Brain microvascular endothelial cell (primary cell): ENCODE results near the gene ZC3H6.

Experiments
- DNase-seq: peaks from one replicate; pipeline ENCODE4 v3.0.0-alpha.2; 2020
- H3K27ac ChIP-seq: fragments of 250-450 bp; sonication (Bioruptor Pico); 2 replicates; pipeline ENCODE4 v1.5.1; 2020; ENCODE audit warnings: mild to moderate bottlenecking, moderate library complexity
- H3K27me3 ChIP-seq: fragments of 250-450 bp; sonication (Bioruptor Pico); replicated peaks from 2 replicates; pipeline ENCODE4 v1.5.1; 2020; ENCODE audit warnings: mild to moderate bottlenecking
- H3K36me3 ChIP-seq: fragments of 250-450 bp; sonication (Bioruptor Pico); replicated peaks from 2 replicates; pipeline ENCODE4 v1.5.1; 2020; ENCODE audit warnings: mild to moderate bottlenecking
- H3K4me3 ChIP-seq: 2 replicates; pipeline ENCODE4 v1.5.1; 2011; ENCODE audit warnings: low read depth, mild to moderate bottlenecking, control low read depth, low read length, moderate library complexity
- CTCF ChIP-seq: IDR thresholded peaks from 2 replicates; pipeline ENCODE4 v1.5.1; 2011; ENCODE audit warnings: low read depth, mild to moderate bottlenecking, moderate library complexity, low read length, control low read depth, inconsistent platforms; ENCODE audit errors: missing control alignments
- in situ Hi-C: cut with HindIII; loops from 2 replicates; pipeline ENCODE4 v1.10.0; 2017; ENCODE audit warnings: low sequenced_read_pairs, low pct_ligation_motif_present

ZC3H6 gene

GRCh38 chr2:112317303-112318158 lies 42.1 kb downstream of the ZC3H6 start:
- Histone ChIP-seq H3K4me3 (no peak overlapping the region), H3K27ac (peak overlapping the region; percentile 56), H3K36me3 (no peaks in the 10 kb centered on the region), H3K27me3 (no peaks in the 10 kb centered on the region)
- DNase-seq, result no peak
- TF ChIP-seq CTCF, result no peak
- in situ Hi-C loops, result no loop called here

DNA sequence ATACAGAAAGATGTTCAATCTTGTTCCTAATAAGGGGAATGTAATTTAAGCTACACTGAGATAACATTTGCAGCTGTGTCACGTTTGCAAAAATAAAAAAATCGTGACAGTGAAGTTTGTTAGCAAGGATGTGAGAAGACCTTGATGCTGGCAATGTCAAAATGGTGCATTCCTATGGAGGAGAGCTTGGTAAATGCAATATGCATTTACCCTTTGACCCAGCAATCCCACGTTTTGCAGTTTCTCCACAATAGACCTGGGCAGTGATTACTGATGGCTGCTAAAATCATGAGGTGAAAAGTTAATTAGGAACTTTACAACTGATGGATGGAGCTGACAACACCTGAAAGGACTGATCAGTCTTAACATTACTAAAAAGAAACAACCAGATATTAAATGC lies 43.1 kb downstream of the ZC3H6 start:
- no peak for TF ChIP-seq CTCF
- H3K27ac ChIP-seq, result no peak overlapping the region
- in situ Hi-C loops, result no loop called here

DNA sequence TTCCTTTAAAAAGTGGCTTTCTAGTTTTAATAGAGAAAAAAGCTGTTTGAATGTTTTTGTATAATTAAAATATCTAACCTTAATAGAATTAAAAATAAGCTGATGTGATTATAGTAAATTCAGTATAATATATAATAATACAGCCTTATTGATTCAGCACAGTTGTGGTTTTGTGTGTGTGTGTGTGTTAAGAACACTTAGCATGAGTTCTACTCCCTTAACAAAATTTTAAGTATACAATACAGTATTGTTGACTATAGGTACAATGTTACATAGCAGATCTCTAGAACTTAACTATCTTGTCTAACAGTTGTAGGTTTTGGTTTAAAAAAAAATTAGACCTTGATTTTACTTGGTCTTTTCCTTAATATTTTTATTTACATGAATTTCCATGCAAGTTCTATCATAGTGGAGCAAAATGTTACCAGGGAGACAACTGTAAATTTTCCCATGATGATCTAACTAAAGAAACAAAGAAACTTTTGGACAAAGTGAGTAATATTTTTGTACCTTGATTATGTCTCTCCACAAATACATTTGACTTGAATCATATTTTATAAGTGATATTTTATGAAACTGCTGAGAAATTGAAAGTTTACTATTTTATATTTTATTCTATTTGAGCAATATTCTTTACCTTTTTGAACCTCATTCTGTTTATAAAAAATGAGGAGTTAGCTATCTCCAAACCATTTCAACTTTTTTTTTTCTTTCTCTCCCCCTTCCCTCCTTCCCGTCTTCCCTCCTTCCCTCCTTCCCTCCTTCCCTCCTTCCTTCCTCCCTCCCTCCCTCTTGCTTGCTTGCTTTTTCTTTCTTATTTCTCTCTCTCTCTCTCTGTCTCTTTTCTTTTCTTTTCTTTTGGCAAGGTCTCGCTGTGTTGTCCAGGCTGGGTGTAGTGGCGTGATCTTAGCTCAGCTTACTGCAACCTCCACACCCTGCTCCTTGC lies 46.3 kb downstream of the ZC3H6 start:
- TF ChIP-seq CTCF, result no peak
- Histone ChIP-seq H3K4me3 (no peak overlapping the region), H3K27ac (peak overlapping the region; percentile 76), H3K36me3 (no peaks in the 10 kb centered on the region), H3K27me3 (no peaks in the 10 kb centered on the region)
- in situ Hi-C loops, result no loop called here
- no peak for DNase-seq

More for the DNA sequence above, 43.1 kb downstream of the ZC3H6 start:
- no peaks in the 10 kb centered on the region for H3K36me3 ChIP-seq
- DNase-seq, result no peak
- H3K27me3 ChIP-seq, result no peaks in the 10 kb centered on the region
- H3K4me3 ChIP-seq, result no peak overlapping the region

GRCh38 chr2:112322919-112323318 lies 47.5 kb downstream of the ZC3H6 start:
- no peak for DNase-seq
- H3K4me3 ChIP-seq, result no peak overlapping the region
- TF ChIP-seq CTCF, result no peak
- no peak overlapping the region for H3K27ac ChIP-seq
- no peaks in the 10 kb centered on the region for H3K27me3 ChIP-seq
- no peaks in the 10 kb centered on the region for H3K36me3 ChIP-seq
- in situ Hi-C loops, result no loop called here

DNA sequence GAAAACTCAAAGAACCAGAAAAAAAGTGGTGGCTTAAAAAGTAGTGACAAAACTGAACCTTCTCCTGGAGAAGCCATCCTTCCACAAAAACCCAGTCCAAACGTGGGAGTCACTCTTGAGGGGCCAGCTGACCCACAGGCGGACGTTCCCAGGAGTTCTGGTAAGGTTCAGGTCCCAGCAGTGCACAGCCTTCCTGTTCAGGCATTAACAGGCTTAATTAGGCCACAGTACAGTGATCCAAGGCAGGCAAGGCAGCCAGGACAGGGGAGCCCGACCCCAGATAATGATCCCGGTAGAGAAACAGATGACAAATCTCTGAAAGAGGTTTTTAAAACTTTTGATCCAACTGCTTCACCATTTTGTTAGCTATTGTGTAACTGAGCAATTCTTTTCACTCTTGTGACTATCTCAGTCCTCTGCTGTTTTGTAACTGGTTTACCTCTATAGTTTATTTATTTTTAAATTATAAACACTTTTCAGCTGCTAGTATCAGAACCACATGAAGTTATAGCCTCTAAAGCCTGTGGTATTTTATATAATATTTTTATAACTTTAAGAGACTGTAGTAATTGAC lies 56.8 kb downstream of the ZC3H6 start:
- H3K4me3 ChIP-seq, result no peak overlapping the region
- no peak for DNase-seq

More for the DNA sequence above, 56.8 kb downstream of the ZC3H6 start:
- in situ Hi-C loops, result no loop called here
- Histone ChIP-seq H3K36me3 (no peaks in the 10 kb centered on the region), H3K27ac (no peak overlapping the region), H3K27me3 (no peaks in the 10 kb centered on the region)
- no peak for TF ChIP-seq CTCF
